Pancreas (tissue), 10 donors: ENCODE data around the gene SLC6A3. TPM values are rescaled to one million over a fixed set of nuclear protein-coding genes. Genes with fewer than 3 reads are reported as not detected.

Experiments used
- ATAC-seq, 4 donors: fragments of 200-7000 bp; cut with Tn5 transposase; one replicate each; pipeline versions ENCODE4 v1.8.0 to v1.9.1; 2020; ENCODE audit warnings: mild to moderate bottlenecking in 4 of 4, moderate library complexity in 4 of 4
- DNase-seq, 6 donors: peaks; one replicate each; pipeline ENCODE4 v3.0.0-alpha.2; 2020
- FAIRE-seq: peaks from 2 replicates; lab custom pipeline; 2012; peaks lifted over from hg19 to GRCh38; lab: Jason Lieb, UNC
- H3K27ac ChIP-seq, 4 donors: fragments of 200-600 bp; sonication (generic); 1 replicate in 3 of 4; 2 replicates in 1 of 4; pipeline versions ENCODE4 v1.5.0 to v1.8.0; 2020
- H3K27me3 ChIP-seq, 4 donors: fragments of 200-600 bp; one replicate each; pipeline ENCODE4 v1.8.0; 2021
- H3K36me3 ChIP-seq, 3 donors: fragments of 200-600 bp; sonication (generic) in 1 of 3; one replicate each; pipeline versions ENCODE4 v1.5.0 to v1.8.0; 2020 to 2021
- H3K4me1 ChIP-seq, 3 donors: fragments of 200-600 bp; one replicate each; pipeline ENCODE4 v1.8.0; 2021
- H3K4me3 ChIP-seq, 4 donors: fragments of 200-600 bp; sonication (generic) in 2 of 4; one replicate each; pipeline versions ENCODE4 v1.5.0 to v1.8.0; 2020 to 2021
- H3K9me3 ChIP-seq, 4 donors: fragments of 200-600 bp; one replicate each; pipeline ENCODE4 v1.8.0; 2021
- WGBS, 2 donors: extraction: QIAGEN DNeasy Blood & Tissue Kit; methylation state at CpG; one replicate each; pipeline ENCODE4 v1.1.7; 2013; 5-methylcytosine and 5-hydroxymethylcytosine counted together
- intact Hi-C, 3 donors: fragments of 100-400 bp; cut with DNase I; formaldehyde crosslinking; loops; one replicate each; pipeline versions ENCODE4 v1.11.1 to v1.14.2; 2022
- polyA plus RNA-seq, 2 donors: library from polyadenylated mRNA; stranded (reverse); fragments of 200-250 nt; gene quantifications; one replicate each; pipeline ENCODE4 v1.2.3, GENCODE V29; 2013
- total RNA-seq, 6 donors: library from RNA; stranded (reverse); fragmentation: NEBNext Ultra II Directional in 4 of 6; extraction: Animal tissue kit (Norgen Biotek cat#: 25700) in 4 of 6; gene quantifications; one replicate each; pipeline versions ENCODE4 v1.2.1 to v1.2.4, GENCODE V29; 2021 to 2023
- TF ChIP-seq, protein P1 (sequence below), 4 donors: fragments of 200-600 bp; sonication (generic) in 3 of 4; IDR thresholded peaks; one replicate each; pipeline versions ENCODE4 v1.5.0 to v1.8.0; 2021; ENCODE audit warnings: antibody characterized with exemption in 4 of 4
- donor health status: healthy with polysubstance abuse.
- donor health status: DM: no; HTN: no; CAD: no; lungs with moderate emphysema.
- donor health status: DM: no; HTN: no; CAD: no.
- donor health status: control.
- donor health status: control.
- donor health status: Bipolar disorder and iron deficiency.
- donor health status: DM: yes; HTN: yes; CAD: no.
- donor health status: DM: no; HTN: no; CAD: no.
- donor health status: DM: no; HTN: no; CAD: no.
- donor health status: DM: yes; HTN: yes; CAD: no.

SLC6A3 gene
- total and polyA plus RNA-seq, 8 donors = not detected

GRCh38 chr5:1391691-1392090 is 53.5 kb downstream of the SLC6A3 start:
- no peak overlapping the region for H3K27ac ChIP-seq
- H3K36me3 ChIP-seq = no peaks in the 10 kb centered on the region
- no peaks in the 10 kb centered on the region for H3K27me3 ChIP-seq
- no peaks in the 10 kb centered on the region for H3K4me1 ChIP-seq
- TF ChIP-seq, protein P1, sequence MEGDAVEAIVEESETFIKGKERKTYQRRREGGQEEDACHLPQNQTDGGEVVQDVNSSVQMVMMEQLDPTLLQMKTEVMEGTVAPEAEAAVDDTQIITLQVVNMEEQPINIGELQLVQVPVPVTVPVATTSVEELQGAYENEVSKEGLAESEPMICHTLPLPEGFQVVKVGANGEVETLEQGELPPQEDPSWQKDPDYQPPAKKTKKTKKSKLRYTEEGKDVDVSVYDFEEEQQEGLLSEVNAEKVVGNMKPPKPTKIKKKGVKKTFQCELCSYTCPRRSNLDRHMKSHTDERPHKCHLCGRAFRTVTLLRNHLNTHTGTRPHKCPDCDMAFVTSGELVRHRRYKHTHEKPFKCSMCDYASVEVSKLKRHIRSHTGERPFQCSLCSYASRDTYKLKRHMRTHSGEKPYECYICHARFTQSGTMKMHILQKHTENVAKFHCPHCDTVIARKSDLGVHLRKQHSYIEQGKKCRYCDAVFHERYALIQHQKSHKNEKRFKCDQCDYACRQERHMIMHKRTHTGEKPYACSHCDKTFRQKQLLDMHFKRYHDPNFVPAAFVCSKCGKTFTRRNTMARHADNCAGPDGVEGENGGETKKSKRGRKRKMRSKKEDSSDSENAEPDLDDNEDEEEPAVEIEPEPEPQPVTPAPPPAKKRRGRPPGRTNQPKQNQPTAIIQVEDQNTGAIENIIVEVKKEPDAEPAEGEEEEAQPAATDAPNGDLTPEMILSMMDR (IDR thresholded peaks at IDR 0.05) = no peak
- H3K9me3 ChIP-seq = no peaks in the 10 kb centered on the region
- WGBS, 2 donors = 41 to 47% methylated on average over 11 of the region's 11 CpGs
- H3K4me3 ChIP-seq = no peak overlapping the region
- DNase-seq = no peak
- no peak for ATAC-seq
- no peak for FAIRE-seq
- intact Hi-C loops = no loop called here

- no peak for FAIRE-seq
- TF ChIP-seq, protein P1 (IDR thresholded peaks at IDR 0.05) = no peak
- H3K9me3 ChIP-seq = no peaks in the 10 kb centered on the region
- no peak for DNase-seq
- no peak overlapping the region for H3K27ac ChIP-seq
- no peak overlapping the region for H3K4me3 ChIP-seq
- no peaks in the 10 kb centered on the region for H3K36me3 ChIP-seq
- no peaks in the 10 kb centered on the region for H3K27me3 ChIP-seq
- ATAC-seq = no peak
- intact Hi-C loops = no loop called here
- H3K4me1 ChIP-seq = no peaks in the 10 kb centered on the region
- 56 to 73% methylated on average over 20 to 21 of the region's 21 CpGs for WGBS, 2 donors
Observed at GRCh38 chr5:1390861-1391600, 54.2 kb downstream of the SLC6A3 start.

DNA sequence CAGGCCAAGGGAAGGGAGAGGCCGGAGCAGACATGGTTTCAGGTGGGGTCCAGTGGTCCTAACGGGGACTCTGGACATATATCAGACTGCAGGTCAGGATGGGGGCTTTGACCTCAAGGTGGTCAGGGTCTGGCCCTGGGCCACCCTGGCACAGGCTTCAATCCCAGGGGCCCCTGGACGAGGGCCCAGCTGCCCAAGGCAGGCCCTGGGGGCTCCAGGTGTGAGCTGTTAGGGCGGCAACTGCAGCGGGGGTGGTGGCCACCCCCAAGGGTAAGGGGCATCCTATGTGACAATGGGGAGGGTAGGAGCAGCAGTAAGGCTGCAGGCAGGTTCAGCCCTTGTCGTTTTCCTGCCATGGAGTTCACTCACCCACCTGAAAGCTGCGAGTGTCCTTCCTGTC is 54.9 kb downstream of the SLC6A3 start:
- H3K27ac ChIP-seq = no peak overlapping the region
- intact Hi-C loops = no loop called here
- H3K9me3 ChIP-seq = no peaks in the 10 kb centered on the region
- WGBS, 2 donors = 55 to 66% methylated on average over 7 of the region's 7 CpGs
- H3K36me3 ChIP-seq = no peaks in the 10 kb centered on the region
- FAIRE-seq (no peak), DNase-seq (no peak), ATAC-seq (no peak)
- H3K4me1 ChIP-seq = no peaks in the 10 kb centered on the region
- no peak overlapping the region for H3K4me3 ChIP-seq
- H3K27me3 ChIP-seq = no peaks in the 10 kb centered on the region
- TF ChIP-seq, protein P1 (IDR thresholded peaks at IDR 0.05) = no peak

DNA sequence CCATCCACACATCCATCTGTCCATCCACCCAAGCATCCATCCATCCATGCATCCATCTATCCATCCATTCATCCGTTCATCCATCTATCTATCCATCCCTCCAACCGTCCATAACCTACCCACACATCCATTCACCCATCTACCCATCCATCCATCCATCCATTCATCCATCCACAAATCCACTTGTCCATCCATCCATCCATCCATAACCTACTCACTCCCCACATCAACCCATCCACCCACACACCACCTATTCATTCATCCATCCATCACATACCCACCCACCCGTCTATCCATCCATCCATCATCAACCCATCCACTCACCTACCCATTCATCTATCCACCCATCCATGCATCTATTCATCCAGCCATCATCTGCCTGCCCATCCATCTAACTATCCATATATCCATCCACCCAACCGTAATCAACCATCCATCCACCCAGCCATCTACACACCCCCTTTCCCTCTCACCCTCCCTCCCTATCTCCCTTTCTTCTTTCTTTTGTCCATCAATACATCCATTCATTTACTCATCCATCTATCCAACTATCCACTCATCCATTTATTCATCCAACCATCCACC is 56.8 kb downstream of the SLC6A3 start:
- no peak for DNase-seq
- Histone ChIP-seq H3K4me1 (no peaks in the 10 kb centered on the region), H3K9me3 (no peaks in the 10 kb centered on the region), H3K36me3 (no peaks in the 10 kb centered on the region), H3K27ac (no peak overlapping the region), H3K4me3 (no peak overlapping the region), H3K27me3 (no peaks in the 10 kb centered on the region)
- WGBS, 2 donors = 82 to 89% methylated on average over 4 of the region's 4 CpGs
- intact Hi-C loops = loop anchor here in 1 of 3 donors (10.0 kb wide), 1 partner anchor 256 kb away; no protein-coding TSS in a partner anchor
- FAIRE-seq = no peak
- no peak for ATAC-seq
- TF ChIP-seq, protein P1 (IDR thresholded peaks at IDR 0.05) = no peak

DNA sequence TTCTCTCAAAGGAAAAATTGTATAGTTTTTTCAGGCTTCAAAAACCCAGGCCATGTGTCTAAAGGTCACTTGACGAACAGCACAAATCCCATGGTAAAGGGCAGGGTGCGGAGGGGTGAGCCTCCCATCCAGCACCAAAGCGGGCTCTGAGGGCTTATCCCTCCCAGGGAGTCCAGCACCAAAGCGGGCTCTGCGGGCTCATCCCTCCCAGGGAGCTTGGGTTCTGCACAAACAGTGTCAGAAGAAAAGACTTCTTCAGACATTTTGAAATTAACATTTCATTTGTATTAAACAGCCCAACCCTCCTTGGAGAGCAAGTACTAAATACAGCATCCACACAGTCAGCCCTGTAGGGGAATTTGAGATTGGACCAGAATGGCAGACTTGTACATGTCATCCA is 57.4 kb downstream of the SLC6A3 start:
- Histone ChIP-seq H3K9me3 (no peaks in the 10 kb centered on the region), H3K4me3 (no peak overlapping the region), H3K27me3 (no peaks in the 10 kb centered on the region), H3K27ac (no peak overlapping the region), H3K4me1 (no peaks in the 10 kb centered on the region), H3K36me3 (no peaks in the 10 kb centered on the region)
- ATAC-seq = no peak
- DNase-seq = no peak
- intact Hi-C loops = loop anchor here in 1 of 3 donors (10.0 kb wide), 1 partner anchor 257 kb away; no protein-coding TSS in a partner anchor
- FAIRE-seq = no peak
- TF ChIP-seq, protein P1 (IDR thresholded peaks at IDR 0.05) = no peak
- WGBS, 2 donors = 91 to 98% methylated on average over 5 of the region's 5 CpGs
